Kidney capillary endothelial cell (primary cell): Measurements from ENCODE around the gene STON2.
"Not testable (repeated sequence)": the region's sequence is repeated elsewhere in the genome, so short reads cannot be mapped to it uniquely, and the experiment has no call there.

Experiments
- DNase-seq: peaks from one replicate; pipeline ENCODE4 v3.0.0-alpha.2; 2018; ENCODE audit warnings: low spot score

Gene STON2

DNA sequence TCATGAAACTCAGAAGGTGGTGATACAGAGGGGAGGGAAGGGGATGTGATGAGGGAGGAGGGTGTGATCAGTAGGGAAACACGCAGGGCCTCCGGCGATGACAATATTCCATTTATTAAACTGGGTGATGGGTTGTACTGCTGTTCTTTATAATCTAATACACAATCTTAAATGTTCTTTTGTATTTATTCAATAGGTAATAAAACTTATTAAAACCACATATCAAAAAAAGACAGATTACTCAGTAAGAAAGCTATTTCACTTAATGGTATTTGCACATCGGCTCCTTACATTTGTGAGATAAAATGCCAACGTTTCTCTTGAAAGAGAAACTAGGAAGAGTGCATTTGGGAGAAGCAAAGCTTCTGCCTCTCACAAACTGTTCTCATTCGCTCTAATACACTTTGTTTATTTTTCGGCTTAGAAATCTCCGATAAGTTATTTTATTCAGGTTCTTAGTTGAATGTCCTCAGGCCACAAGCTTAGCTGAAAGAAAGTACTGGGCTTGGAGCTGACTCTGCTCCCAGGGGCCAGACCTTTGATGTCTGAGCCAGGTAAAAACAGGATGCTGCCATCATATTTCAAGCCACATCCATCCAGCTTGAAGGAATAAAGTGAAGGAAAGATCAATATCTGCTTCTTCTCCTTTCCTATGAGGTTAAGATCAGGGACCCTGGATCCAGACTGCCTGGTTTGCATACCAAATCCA, 17.5 kb downstream of the STON2 start:
- no peak for DNase-seq

DNA sequence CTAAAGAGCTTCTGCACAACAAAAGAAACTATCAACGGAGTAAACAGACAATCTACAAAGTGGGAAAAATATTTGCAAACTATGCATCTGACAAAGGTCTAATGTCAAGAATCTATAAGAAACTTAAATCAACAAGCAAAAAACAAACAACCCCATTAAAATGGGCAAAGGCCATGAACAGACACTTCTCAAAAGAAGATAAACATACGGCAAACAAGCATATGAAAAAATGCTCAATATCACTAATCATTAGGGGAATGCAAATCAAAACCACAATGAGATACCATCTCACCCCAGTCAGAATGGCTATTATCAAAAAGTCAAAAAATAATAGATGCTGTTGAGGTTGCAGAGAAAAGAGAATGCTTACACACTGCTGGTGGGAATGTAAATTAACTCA, 20.1 kb downstream of the STON2 start:
- DNase-seq, result not testable (repeated sequence)

DNA sequence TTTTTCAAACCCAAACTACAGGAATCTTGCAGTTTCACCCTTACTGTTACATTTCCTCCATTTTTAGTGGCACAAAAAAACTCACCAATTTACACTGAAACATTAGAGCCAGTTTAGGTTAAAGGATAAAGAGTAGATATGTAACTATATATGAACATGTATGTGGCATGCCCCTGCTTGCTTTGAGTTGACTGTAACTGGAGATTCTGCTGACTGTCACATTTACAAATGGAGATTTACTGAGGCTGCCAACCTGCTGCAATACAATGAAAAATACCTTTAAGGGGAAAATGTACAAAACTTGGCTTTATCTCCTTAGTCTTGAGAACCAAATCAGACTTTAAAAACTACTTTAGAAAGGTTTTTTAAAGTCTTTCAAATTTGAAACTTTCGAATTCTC, 28.3 kb downstream of the STON2 start:
- no peak for DNase-seq

DNA sequence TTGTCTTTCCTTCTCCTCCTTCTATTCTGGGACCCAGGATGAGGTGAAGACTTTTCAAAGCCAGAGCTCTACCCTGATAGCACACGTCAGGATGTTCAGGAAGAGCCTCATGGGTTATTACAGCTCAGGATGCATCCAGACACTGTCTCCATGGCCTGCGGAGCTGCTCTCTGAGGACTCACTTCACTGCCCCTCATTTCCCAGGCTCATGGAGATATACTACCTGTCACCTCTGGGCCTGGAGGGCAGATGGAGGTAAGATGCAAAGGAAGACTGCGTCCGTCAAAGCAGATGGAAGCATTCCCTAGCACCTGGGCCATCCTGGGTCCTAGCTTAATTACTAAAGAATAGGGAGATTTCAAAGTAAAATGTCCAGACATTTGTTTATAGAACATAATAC, 32.6 kb downstream of the STON2 start:
- DNase-seq, result no peak

DNA sequence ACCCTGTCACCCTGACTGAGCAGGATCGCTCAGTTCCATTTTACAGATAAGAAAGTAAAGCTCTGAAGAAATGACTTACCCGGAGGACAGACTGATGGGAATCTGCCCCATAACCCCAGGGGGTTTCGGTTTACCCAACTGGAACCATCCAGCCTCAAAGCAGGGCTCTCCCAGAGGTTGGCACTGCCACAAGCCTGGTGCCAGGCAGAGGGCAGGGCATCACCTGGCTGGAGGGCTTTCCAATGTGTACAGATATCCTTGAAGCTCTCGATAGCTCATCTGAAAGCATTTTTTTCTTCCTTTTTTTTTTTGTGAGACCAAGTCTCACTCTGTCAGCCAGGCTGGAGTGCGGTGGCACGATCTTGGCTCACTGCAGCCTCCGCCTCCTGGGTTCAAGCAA, 33.2 kb downstream of the STON2 start:
- no peak for DNase-seq

DNA sequence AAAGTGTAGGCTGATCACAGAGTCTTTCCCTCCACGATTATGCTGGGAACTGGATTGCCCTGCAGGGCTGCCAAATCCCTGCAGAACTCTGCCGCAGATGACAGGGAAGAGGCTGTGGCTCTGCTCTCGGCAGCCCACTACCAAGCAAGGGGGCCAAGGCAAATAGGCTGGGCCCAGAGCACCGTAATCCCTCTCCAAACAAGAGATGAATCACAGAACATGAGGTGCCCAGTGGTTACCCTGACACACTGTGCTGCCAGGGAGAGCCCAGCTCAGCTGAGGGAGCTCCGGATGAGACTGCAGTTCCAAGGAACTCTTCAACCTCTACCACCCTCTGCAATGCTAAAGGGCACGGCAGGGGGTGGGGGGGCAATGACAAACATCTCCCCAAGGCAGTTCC, 33.9 kb downstream of the STON2 start:
- no peak for DNase-seq

DNA sequence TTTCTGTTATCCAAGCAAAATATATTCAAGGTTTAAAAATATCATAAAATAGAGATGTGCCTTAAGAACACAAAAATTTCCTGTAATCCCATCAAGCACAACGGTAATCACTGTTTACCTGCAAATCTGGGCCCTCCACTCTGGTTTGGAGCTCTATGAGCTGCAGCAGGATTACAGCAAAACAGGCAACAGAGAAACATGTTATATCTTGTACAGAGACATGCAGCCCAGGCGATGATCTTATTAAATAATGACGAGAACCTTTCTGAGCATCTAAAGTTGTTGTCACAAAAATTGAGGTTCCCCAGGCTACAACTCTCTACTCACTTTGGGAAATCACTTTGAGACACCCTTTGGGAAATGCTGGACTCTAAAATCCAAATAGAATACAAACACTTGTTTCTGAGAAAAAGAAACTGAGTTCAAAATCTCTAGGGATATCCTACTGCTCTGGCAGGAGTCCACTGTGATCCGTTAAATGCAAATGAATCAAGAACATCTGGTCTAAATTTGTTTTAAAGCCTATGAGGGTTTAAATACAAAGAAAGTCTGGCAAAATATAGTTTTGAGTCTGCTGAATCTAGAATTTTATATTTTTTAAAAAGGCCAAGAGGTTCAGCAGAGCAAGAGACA, 36.3 kb downstream of the STON2 start:
- no peak for DNase-seq

DNA sequence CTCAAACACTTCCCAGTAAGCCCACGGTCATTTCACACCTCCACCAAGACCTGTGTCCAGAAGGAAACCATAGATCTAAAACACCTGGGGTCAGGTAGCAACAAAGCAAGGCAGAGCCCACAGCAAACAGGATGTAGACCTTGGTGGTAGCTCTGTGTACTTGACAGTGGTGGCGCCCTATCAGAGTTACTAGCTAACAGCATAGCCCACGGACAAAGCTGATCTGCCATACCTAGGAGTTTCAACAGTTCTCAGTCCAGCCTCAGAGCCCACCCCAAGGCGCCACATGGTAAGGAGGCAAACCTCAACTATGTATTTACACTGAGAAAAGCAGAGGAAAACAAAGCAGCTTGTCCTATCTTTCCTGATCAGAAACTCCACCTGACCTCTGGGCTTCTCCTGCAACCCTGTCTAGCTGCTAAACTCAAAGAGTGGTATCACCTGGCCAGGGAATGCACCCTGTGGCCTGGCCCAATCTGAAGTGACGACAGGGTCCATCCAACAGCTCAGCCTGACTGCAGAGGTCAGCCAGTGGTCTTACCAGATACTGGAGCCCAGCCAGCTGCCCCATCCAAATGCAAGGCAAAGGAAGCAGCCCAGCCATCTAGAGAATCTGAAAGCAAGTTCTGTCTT, 46.3 kb downstream of the STON2 start:
- DNase-seq, result no peak

DNA sequence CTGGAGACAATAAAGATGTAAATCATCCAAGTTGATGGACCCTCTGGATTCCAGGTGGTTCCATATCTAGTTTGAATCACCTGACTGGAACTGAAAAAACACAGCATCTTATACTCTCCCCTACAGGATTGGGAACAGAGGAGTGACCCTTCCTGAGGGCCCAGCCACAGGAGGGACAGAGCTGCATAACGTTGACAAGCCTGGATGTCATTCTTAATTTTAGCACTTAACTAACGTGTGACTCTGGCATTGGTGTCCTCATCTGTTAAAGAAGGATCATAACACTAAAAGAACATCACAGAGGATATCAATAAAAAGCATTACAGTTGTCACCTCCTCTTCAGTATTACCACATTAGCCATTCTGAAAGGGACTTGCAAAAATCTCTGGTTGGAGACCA, 47.7 kb downstream of the STON2 start:
- DNase-seq, result no peak

DNA sequence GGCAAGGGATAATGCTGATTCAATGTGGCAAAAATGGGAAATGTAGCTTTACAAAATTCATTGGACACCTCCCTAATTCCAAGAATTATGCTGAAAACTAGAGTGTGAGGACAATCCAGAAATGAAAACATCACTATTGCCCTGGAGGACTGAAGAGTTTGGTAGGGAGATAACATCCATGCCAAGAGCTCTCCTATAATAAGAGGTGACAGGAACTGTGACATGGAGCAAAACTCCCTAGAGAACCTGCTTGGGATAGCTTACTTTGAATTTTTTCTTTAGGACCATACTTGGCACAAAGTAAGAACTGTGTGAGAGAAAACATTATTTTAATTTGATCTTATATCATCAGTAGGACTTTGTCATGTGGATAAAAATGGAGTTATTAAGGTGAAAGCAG, 48.9 kb downstream of the STON2 start:
- DNase-seq, result no peak

DNA sequence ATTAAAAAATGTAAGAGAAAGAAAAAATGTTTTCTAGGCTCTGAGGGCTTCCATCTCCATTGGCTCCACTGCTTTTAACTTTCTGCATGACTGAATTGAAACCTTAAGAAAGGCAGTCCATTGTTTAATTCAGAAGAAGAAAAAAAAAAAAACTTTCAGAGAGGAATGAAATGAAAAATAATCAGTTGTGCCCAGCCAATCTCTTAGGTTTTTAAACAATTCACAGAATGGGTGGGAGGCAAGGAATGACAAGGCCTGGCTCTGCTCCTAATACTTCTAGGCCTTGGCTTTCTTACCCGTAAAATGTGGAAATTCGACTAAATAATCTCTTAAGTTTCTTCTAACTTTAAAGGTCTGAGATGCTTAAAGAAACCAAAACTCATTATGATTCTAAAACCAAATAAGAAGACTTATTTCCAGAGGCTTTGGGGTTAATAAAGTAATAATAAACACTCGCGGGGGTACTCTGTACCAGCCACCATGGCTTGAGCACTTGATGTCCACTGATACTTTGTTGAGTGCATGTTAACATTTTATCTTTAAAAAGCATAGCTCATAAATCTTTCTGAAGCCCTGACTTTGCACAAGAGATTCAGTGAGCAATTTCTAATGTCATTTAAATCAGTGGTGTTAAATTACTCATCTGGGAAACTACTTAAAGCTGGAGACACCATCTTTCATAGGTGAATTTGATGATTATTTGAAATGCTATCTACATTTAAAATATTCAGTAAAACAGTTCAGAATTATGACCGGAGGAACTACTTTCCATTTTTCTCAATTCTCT, 49.6 kb downstream of the STON2 start:
- DNase-seq, result no peak

DNA sequence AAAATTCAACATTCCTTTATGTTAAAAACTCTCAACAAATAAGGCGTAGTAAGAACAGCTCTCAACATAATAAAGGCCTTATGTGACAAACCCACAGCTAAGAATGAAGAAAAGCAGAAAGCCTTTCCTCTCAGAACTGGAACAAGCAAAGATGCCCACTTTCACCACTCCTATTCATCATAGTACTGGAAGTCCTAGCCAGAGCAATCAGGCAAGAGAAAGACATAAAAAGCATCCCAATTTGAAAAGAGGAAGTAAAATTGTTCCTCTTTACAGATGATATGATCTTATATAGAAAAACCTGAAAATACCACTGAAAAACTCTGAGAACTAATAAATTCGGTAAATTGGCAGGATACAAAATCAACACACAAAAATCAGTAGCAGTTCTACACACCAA, 52.1 kb downstream of the STON2 start:
- no peak for DNase-seq

DNA sequence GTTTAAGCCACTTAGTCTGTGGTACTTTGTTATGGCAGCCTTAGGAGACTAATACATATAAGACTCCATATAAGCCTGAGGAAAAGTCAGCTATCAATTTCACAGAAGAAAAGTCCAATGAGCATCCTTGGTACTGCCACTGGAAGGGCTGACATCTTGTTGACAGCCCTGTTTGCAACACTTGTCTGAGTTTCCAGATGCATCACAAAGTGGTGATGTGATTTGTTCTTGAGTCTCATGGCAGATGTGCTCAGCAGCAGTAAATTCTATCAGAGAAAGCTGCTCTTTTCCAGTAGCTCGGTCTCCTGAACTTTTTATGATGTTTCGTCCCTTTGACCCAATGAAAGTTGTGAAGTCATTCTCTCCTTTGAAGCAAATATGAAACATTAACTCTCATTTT, 54.3 kb downstream of the STON2 start:
- DNase-seq, result no peak

DNA sequence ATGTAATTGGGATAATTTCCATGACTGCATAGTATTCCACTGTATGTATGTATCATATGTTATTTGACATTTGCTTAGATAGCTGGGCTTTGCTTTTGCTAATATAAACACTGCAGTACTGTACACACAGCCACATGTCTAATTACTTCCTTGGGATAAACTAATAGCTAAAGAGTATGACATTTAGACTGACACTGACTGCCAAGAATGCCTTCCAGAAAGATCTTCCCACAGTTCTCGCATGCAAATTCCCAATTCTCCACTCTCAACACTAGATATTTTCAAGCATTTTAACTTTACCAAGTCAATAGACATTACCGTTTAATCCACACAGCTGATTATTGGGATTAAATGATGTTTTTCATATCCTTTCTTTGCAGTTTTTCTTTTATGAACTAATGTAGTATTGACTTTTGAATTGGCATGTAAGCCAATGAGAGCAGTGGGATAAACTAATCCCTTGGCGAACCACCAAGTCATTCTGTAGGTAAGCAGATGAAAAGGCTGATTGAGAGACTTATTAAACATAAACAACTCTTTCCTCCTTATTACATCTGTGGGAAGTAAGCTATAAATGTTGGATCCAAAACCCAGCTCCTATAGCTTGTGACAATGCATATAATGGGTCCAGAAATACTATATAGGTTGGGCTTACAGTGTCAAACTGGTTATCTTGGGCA, 55.5 kb downstream of the STON2 start:
- no peak for DNase-seq

DNA sequence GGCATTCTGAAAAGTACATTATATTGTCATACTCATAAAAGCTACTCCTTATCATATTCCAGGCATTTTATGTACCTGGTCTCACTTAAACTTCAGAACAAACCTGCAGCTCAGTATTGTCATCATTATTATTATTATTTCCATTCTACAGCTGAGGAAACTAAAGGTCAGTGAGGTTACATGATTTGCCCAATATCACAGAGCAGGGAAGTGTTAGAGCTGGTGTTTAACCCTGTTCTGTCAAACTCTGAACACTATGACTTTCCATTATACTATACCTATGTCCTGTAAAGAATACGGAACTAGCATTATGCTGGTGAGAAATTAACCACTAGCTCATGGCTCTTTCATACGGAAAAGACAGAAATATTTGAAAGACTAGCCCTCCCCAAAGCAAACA, 56.4 kb downstream of the STON2 start:
- no peak for DNase-seq

DNA sequence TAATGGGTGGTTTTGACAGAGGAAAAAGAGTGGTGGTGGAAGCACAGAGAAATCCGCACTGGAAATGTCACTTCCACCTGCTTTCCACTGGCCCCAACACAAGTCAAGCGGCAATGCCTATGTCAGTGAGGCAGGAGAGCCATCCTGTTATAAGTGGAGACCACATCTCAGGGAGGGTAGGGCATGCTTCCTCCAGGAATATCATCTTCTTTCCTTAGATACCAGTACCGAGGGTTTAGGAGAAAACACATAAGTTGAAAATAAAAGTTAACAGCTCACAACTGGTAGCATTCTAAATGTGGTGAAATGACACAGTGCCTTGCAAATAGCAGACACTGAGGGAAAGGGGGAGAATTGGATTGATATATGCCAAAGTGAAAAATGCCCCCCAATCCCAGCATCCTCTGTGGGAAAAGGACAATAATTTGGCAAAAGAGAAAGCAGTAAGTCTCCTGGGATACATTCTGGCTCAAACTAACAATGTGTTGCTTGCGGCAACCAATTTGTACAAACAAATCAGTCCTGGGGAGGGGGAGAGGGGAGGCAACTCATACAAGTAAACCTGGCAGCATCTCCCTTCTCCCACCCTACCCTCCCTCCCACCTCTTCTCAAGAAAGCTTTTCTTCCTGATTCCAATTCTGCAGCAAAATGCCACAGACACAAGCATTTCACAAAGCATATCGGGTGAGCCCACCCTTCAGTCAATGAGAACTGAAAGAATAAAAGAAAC, 57.1 kb downstream of the STON2 start:
- DNase-seq, result no peak

DNA sequence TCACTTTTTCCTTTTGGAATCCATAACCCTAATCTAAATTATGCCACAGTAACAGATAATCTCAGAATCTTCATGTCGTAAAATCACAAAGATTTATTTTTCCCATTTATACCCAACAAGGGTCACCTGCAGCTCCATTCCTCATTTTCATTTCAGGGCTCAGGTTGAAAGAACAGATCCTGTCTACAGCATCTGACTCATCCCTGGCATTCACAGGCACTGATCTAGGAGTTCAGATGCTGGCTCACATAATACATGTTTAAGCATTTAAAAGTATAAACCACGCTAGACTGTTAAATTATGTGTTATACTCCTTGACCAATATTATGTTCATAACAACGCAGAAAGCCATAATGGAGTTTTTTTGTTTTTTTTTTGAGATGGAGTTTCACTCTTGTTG, 58.3 kb downstream of the STON2 start:
- DNase-seq, result no peak

DNA sequence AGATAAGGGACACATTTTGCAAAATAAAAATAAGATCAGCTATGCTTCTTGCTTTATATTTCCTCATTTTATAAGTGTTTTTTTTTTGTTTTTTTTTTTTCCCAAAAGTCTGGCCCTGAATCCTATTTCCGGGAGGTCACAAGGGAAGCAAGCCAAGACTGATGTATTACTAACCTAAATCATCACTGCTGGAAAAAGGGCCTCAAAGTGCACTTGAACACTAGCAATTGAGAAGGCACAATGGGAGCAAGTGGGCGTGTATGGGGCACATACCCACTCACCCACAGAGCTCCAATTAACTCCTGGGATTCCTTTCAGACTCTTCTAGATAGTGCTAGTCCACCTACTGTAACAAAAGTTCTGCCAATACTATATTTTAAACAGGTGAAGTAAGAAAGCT, 58.8 kb downstream of the STON2 start:
- no peak for DNase-seq

DNA sequence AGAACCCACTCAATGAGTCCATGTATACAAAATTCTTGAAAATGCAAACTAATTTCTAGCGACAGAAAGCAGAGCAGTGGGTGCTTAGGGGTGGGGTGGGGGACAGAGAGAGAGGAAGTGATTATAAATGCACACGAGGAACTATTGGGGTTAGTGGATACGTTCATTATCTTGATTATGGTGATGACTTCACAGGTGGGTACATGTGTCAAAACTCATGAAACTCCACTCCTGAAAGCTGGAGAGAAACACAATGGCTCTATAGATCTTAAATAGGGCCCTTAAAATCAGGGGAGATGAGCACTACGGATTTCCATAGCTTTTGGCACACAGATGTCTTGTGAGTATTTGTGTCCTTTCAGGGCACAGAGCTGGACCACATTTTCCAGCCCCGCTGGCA, 59.9 kb downstream of the STON2 start:
- no peak for DNase-seq

DNA sequence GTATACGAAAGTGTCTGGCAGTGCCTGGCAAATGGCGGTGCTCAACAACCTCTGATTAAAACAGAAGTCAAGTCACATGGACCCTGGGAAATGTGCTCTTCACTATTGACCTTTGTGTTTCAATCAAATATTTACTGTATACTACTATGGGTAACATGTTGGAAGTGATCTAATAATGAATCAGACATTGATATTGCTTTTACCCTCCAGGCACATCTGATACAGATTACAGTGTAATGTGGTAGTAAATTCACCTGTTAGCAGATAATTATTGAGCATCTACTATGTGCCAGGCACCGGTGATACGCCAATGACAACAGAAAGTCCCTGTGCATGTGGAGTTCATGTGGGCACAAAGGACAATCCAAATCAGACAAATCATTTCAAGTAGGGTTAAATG, 63.1 kb downstream of the STON2 start:
- DNase-seq, result no peak

DNA sequence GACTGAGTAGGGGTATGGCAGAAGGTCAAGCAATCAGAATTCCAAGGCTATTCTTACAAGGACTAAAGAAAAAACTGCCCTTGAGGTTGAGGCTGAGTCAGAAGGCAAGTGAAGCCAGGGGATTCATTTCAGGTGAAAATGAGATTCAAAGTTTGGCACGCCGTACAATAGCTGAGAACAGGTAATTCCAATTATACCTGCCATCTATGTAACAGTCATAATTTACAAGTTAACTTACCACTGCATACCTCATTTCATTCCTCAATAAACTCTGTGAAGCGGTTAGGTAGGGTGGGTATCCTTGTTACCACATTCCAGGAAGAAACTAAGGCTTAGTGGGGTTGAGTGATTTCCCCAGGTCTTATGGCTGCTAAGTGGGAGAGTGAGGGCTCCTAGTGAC, 64.1 kb downstream of the STON2 start:
- DNase-seq, result no peak

DNA sequence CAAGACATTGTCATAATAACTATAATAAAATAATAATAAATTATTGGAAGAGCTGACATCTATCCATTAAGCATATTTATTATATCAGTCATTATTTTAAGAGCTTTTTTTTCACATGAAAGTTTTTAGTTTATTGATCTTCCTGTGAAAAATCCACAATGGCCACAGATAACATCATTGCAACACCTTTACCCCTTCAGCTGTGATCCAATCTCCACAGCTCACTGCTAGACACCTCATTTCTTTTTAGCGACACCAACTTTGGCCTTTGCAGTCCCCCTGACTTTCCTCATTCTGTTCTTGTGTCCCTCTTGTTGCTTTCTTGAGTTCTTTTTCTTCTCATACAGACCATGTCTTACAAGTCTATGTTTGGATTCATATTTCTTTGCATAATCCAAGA, 67.4 kb downstream of the STON2 start:
- DNase-seq, result no peak
